ENCODE data around the gene DHRSX. TPM values are rescaled to one million over a fixed set of nuclear protein-coding genes. Genes with fewer than 3 reads are reported as not detected.
"Not testable (repeated sequence)": the region's sequence is repeated elsewhere in the genome, so short reads cannot be mapped to it uniquely, and the experiment has no call there.

The DHRSX gene
- total and polyA plus RNA-seq, 3 experiments from 2014 or later: 21.5 to 26.6 (median 25.3) TPM

DNA sequence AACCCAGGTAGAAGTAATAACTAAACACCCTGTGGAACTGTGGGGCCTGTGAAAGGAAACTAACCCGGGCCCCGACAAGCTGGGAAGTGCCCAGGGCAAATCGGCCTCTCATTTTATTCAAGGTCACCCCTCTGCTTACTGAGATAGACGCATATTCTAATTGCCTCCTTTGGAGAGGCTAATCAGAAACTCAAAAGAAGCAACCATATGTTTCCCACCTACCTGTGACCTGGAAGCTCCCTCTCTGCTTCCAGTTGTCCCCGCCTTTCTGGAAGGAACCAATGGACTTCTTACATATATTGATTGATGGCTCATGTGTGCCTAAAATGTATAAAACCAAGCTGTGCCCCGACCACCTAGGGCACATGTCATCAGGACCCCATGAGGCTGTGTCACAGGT lies 23.1 kb upstream of the DHRSX start:
- peaks cover 0 to 5% (median 0%) of the 10 kb centered on the region in 3 donors for H3K36me3 Mint-ChIP-seq
- DNase-seq: no peak
- Histone ChIP-seq H3K27ac (ENCODE audit: low read depth, low read length) (no peak overlapping the region), H3K4me3 (ENCODE audit: low read length) (no peak overlapping the region), H3K9me3 (ENCODE audit: low read length) (no peaks in the 10 kb centered on the region), H3K36me3 (ENCODE audit: insufficient read depth, low read length) (no peaks in the 10 kb centered on the region), H3K4me1 (ENCODE audit: insufficient read depth, low read length) (no peaks in the 10 kb centered on the region), H3K27me3 (ENCODE audit: insufficient read depth, low read length, poor library complexity, severe bottlenecking) (no peaks in the 10 kb centered on the region)
- H3K27ac Mint-ChIP-seq: no peak overlapping the region
- no peaks in the 10 kb centered on the region for H3K4me1 Mint-ChIP-seq
- H3K27me3 Mint-ChIP-seq: peaks cover 13 to 44% of the 10 kb centered on the region in 2 donors
- POLR2A ChIA-PET: no interaction called here
- CTCF ChIA-PET: no interaction called here
- H3K4me3 Mint-ChIP-seq: no peak overlapping the region
- no peaks in the 10 kb centered on the region for H3K9me3 Mint-ChIP-seq

DNA sequence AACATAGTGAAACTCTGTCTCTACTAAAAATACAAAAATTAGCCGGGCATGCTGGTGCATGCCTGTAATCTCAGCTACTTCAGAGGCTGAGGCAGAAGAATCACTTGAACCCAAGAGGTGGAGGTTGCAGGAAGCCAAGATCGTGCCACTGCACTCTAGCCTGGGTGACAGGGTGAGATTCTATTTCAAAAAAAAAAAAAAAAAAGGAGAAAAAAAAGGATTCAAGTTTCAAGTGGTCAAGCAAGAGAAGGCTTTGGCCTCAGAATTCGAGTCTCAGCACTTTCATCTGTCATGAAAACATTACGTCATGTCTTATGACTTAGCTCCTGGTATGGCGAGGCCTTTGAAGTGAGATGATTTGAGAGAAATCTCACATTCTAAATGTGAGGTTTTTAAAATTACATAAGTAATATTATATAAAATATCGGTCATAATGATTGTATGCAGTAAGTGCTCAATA lies 21.2 kb upstream of the DHRSX start:
- Histone ChIP-seq H3K4me1 (ENCODE audit: insufficient read depth, low read length) (no peaks in the 10 kb centered on the region), H3K36me3 (ENCODE audit: insufficient read depth, low read length) (no peaks in the 10 kb centered on the region), H3K4me3 (ENCODE audit: low read length) (no peak overlapping the region), H3K27ac (ENCODE audit: low read depth, low read length) (no peak overlapping the region), H3K27me3 (ENCODE audit: insufficient read depth, low read length, poor library complexity, severe bottlenecking) (no peaks in the 10 kb centered on the region), H3K9me3 (ENCODE audit: low read length) (no peaks in the 10 kb centered on the region)
- DNase-seq: no peak
- POLR2A ChIA-PET: no interaction called here
- Mint-ChIP-seq H3K4me3 (no peak overlapping the region), H3K27ac (no peak overlapping the region), H3K9me3 (no peaks in the 10 kb centered on the region), H3K4me1 (peaks cover 0 to 2% (median under 1%) of the 10 kb centered on the region in 3 donors), H3K36me3 (peaks cover 0 to 5% (median 0%) of the 10 kb centered on the region in 3 donors), H3K27me3 (peaks cover 15 to 33% of the 10 kb centered on the region in 2 donors)
- CTCF ChIA-PET: no interaction called here

DNA sequence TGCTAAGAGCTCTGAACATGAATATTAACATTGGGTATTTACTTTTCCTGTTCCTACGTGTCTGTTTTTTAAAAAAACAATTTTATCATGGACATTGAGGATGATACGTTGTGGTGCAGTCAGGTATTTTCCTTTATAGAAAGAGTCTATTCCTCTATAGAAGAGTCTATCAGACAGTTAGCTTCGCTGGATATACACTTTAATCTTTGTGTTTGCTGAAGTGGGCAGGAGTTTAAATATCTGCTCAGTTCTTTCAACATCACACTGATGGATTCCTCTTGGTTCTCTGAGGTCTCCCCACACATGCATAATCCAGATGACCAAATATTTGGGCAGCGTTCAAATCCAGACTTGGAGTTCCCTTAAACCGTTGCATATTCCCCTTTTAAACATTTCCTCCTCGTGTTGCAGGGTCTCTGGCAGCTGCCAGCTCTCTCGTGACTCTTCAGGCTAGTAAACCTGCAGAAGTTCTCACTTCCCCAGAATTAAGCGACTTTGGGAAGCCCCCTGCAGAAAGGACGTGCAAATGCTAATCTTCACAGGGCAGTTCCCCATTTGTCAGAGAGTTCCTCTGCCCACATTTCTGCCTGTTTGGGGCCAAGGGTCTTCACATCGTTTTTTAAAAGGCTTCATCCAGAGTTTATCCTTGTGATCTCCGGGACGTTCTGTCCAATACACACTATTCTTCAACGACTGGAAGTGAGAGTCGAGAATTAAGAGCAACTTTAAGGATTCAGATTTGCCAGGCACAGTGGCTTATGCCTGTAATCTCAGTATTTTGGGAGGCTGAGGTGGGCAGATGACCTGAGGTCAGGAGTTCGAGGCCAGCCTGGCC lies 20.5 kb upstream of the DHRSX start:
- Mint-ChIP-seq H3K4me3 (no peak overlapping the region), H3K27me3 (peaks cover 15 to 31% of the 10 kb centered on the region in 2 donors), H3K27ac (no peak overlapping the region), H3K4me1 (peaks cover 0 to 5% (median 3%) of the 10 kb centered on the region in 3 donors), H3K36me3 (peaks cover 0 to 5% (median 0%) of the 10 kb centered on the region in 3 donors), H3K9me3 (no peaks in the 10 kb centered on the region)
- H3K27me3 ChIP-seq (ENCODE audit: insufficient read depth, low read length, poor library complexity, severe bottlenecking): no peaks in the 10 kb centered on the region
- no peaks in the 10 kb centered on the region for H3K9me3 ChIP-seq (ENCODE audit: low read length)
- H3K4me1 ChIP-seq (ENCODE audit: insufficient read depth, low read length): no peaks in the 10 kb centered on the region
- POLR2A ChIA-PET: no interaction called here
- no peak overlapping the region for H3K4me3 ChIP-seq (ENCODE audit: low read length)
- no peak overlapping the region for H3K27ac ChIP-seq (ENCODE audit: low read depth, low read length)
- CTCF ChIA-PET: no interaction called here
- H3K36me3 ChIP-seq (ENCODE audit: insufficient read depth, low read length): no peaks in the 10 kb centered on the region
- DNase-seq: no peak

DNA sequence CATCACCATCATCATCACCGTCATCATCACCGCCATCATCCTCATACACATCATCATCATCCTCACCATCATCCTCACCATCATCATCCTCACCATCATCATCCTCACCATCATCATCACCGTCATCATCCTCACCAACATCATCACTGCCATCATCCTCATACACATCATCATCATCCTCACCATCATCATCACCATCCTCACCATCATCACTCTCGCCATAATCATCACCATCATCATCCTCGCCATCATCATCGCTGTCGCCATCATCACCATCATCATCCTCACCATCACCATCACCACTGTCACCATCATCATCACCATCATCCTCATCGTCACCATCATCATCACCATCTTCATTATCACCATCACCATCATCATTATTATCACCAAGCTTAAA lies 19.8 kb upstream of the DHRSX start:
- CTCF ChIA-PET: no interaction called here
- no peak overlapping the region for H3K4me3 ChIP-seq (ENCODE audit: low read length)
- DNase-seq: no peak
- Mint-ChIP-seq H3K4me1 (peaks cover 0 to 5% (median 3%) of the 10 kb centered on the region in 3 donors), H3K4me3 (no peak overlapping the region), H3K27me3 (peaks cover 14 to 28% of the 10 kb centered on the region in 2 donors), H3K27ac (no peak overlapping the region), H3K9me3 (no peaks in the 10 kb centered on the region), H3K36me3 (peaks cover 0 to 5% (median 0%) of the 10 kb centered on the region in 3 donors)
- H3K9me3 ChIP-seq (ENCODE audit: low read length): no peaks in the 10 kb centered on the region
- H3K27me3 ChIP-seq (ENCODE audit: insufficient read depth, low read length, poor library complexity, severe bottlenecking): no peaks in the 10 kb centered on the region
- POLR2A ChIA-PET: no interaction called here
- no peaks in the 10 kb centered on the region for H3K4me1 ChIP-seq (ENCODE audit: insufficient read depth, low read length)
- H3K27ac ChIP-seq (ENCODE audit: low read depth, low read length): no peak overlapping the region
- no peaks in the 10 kb centered on the region for H3K36me3 ChIP-seq (ENCODE audit: insufficient read depth, low read length)

DNA sequence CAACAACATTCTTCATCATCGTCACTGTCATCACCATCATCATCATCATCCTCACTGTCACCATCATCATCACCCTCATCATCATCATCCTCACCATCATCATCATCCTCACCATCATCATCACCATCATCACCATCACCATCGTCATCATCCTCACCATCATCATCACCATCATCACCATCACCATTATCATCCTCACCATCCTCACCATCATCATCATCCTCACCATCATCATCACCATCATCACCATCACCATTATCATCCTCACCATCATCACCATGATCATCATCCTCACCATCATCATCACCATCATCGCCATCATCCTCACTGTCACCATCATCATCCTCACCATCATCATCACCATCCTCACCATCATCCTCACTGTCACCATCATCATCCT lies 18.9 kb upstream of the DHRSX start:
- H3K4me1 Mint-ChIP-seq; CTCF ChIA-PET; H3K4me3 ChIP-seq (ENCODE audit: low read length); POLR2A ChIA-PET; H3K36me3 Mint-ChIP-seq; DNase-seq; H3K9me3 ChIP-seq (ENCODE audit: low read length); H3K4me1 ChIP-seq (ENCODE audit: insufficient read depth, low read length); H3K27ac ChIP-seq (ENCODE audit: low read depth, low read length); H3K27ac Mint-ChIP-seq; H3K4me3 Mint-ChIP-seq; H3K36me3 ChIP-seq (ENCODE audit: insufficient read depth, low read length); H3K27me3 ChIP-seq (ENCODE audit: insufficient read depth, low read length, poor library complexity, severe bottlenecking); H3K9me3 Mint-ChIP-seq: not testable (repeated sequence)
- H3K27me3 Mint-ChIP-seq: peaks cover 13 to 27% of the 10 kb centered on the region in 2 donors

DNA sequence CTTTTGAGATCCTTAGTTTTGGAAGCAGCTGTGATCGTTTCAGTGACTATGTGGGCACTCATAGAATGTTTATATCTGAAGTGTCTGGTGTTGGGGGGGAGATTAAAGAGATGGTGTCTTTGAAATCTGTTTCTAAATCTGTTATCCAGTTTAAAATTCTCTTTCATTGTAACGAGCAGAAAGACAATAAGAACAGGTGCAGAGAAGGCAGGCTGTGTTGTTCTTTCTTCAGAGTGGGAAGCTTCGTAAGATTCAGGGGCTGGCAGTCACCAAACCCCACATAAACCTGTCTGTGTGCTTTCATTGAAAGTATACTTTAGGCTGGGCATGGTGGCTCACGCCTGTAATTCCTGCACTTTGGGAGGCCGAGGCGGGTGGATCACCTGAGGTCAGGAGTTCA lies 16.3 kb upstream of the DHRSX start:
- H3K36me3 ChIP-seq (ENCODE audit: insufficient read depth, low read length): no peaks in the 10 kb centered on the region
- peaks cover 0 to 5% (median 3%) of the 10 kb centered on the region in 3 donors for H3K4me1 Mint-ChIP-seq
- H3K9me3 ChIP-seq (ENCODE audit: low read length): no peaks in the 10 kb centered on the region
- H3K4me3 Mint-ChIP-seq: peak overlapping the region in 1 of 7 donors; percentile 65
- ChIA-PET CTCF (no interaction called here), POLR2A (no interaction called here)
- no peaks in the 10 kb centered on the region for H3K27me3 ChIP-seq (ENCODE audit: insufficient read depth, low read length, poor library complexity, severe bottlenecking)
- no peak overlapping the region for H3K27ac ChIP-seq (ENCODE audit: low read depth, low read length)
- H3K4me1 ChIP-seq (ENCODE audit: insufficient read depth, low read length): no peaks in the 10 kb centered on the region
- DNase-seq: no peak
- peak overlapping the region in 1 of 8 donors; percentile 9 for H3K27ac Mint-ChIP-seq
- no peaks in the 10 kb centered on the region for H3K36me3 Mint-ChIP-seq
- H3K4me3 ChIP-seq (ENCODE audit: low read length): no peak overlapping the region
- H3K27me3 Mint-ChIP-seq: peaks cover 9 to 19% of the 10 kb centered on the region in 2 donors
- no peaks in the 10 kb centered on the region for H3K9me3 Mint-ChIP-seq

DNA sequence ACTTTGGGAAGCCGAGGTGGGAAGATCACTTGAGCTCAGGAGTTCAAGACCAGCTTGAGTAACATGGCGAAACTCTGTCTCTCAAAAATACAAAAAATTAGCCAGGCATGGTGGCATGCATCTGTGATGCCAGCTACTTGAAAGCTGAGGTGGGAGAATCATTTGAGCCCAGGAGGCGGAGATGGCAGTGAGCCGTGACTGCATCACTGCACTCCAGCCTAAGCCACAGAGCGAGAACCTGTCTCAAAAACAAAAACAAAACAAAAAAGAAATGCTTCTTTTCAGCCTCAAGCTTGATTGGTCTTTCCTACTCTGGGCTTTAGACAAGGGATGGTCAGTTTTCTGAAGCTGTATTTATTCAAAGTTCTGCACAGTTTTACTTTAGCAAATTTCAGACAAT lies 15.8 kb upstream of the DHRSX start:
- H3K4me3 Mint-ChIP-seq: no peak overlapping the region
- H3K27me3 ChIP-seq (ENCODE audit: insufficient read depth, low read length, poor library complexity, severe bottlenecking): no peaks in the 10 kb centered on the region
- no peak overlapping the region for H3K4me3 ChIP-seq (ENCODE audit: low read length)
- H3K36me3 ChIP-seq (ENCODE audit: insufficient read depth, low read length): no peaks in the 10 kb centered on the region
- H3K36me3 Mint-ChIP-seq: no peaks in the 10 kb centered on the region
- CTCF ChIA-PET: no interaction called here
- H3K27ac Mint-ChIP-seq: peak overlapping the region in 2 of 8 donors; percentile 5 to 9
- POLR2A ChIA-PET: no interaction called here
- no peak overlapping the region for H3K27ac ChIP-seq (ENCODE audit: low read depth, low read length)
- no peaks in the 10 kb centered on the region for H3K4me1 ChIP-seq (ENCODE audit: insufficient read depth, low read length)
- peaks cover 10 to 22% of the 10 kb centered on the region in 2 donors for H3K27me3 Mint-ChIP-seq
- no peaks in the 10 kb centered on the region for H3K9me3 Mint-ChIP-seq
- H3K9me3 ChIP-seq (ENCODE audit: low read length): no peaks in the 10 kb centered on the region
- no peak for DNase-seq
- peaks cover 0 to 5% (median 3%) of the 10 kb centered on the region in 3 donors for H3K4me1 Mint-ChIP-seq

DNA sequence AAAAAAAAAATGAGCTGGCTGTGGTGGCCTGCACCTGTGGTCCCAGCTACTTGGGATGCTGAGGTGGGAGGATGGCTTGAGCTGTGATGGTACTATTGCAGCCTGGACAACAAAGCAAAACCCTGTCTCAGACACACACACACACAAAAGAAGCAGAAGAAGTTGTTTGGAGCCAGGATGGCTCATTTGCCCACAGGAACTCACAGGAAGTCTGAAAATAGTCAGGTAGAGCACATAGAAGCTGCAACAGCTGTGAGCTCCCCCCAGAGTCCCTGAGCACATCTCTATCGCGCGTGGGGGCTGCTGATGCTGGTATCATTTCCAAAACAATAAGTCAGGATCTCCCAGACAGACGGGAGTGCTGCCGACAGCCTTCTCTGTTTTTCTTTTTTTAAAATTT lies 13.4 kb upstream of the DHRSX start:
- peaks cover 8 to 22% of the 10 kb centered on the region in 2 donors for H3K27me3 Mint-ChIP-seq
- H3K4me1 Mint-ChIP-seq: peaks cover 0 to 5% (median 3%) of the 10 kb centered on the region in 3 donors
- ChIA-PET POLR2A (no interaction called here), CTCF (no interaction called here)
- Histone ChIP-seq H3K4me3 (ENCODE audit: low read length) (no peak overlapping the region), H3K27ac (ENCODE audit: low read depth, low read length) (no peak overlapping the region), H3K27me3 (ENCODE audit: insufficient read depth, low read length, poor library complexity, severe bottlenecking) (no peaks in the 10 kb centered on the region), H3K9me3 (ENCODE audit: low read length) (no peaks in the 10 kb centered on the region), H3K4me1 (ENCODE audit: insufficient read depth, low read length) (no peaks in the 10 kb centered on the region), H3K36me3 (ENCODE audit: insufficient read depth, low read length) (no peaks in the 10 kb centered on the region)
- no peaks in the 10 kb centered on the region for H3K36me3 Mint-ChIP-seq
- no peaks in the 10 kb centered on the region for H3K9me3 Mint-ChIP-seq
- no peak for DNase-seq
- no peak overlapping the region for H3K27ac Mint-ChIP-seq
- no peak overlapping the region for H3K4me3 Mint-ChIP-seq
